ENCODE measurements around the gene NHS.
"Not testable (repeated sequence)": the region's sequence is repeated elsewhere in the genome, so short reads cannot be mapped to it uniquely, and the experiment has no call there.

The NHS gene

GRCh38 chrX:17405225-17405969 lies 30.4 kb downstream of the NHS start:
- no peak for DNase-seq (ENCODE audit: low read depth)

- no peak for DNase-seq (ENCODE audit: low read depth)
These were observed 34.7 kb downstream of the NHS start for GRCh38 chrX:17409566-17410290.

DNA sequence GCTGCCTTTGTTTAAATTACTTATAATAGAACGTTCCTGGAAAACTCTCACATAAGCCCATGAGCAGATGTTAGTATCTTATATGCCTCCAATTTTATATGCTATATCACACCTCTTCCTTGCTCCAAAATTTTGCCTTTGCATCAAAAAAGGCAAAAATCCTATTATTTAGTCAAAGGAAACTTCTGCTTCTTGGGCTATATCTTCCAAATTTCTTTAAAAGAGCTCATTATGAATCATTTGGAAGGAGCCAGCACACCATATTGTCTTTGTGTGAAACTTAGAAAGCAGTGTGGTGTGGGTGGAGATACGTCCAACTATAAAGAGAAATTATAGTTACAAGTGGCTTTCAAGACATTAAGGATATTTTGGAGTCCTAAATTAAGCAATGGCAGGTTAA lies 35.7 kb downstream of the NHS start:
- DNase-seq (ENCODE audit: low read depth) = no peak

DNA sequence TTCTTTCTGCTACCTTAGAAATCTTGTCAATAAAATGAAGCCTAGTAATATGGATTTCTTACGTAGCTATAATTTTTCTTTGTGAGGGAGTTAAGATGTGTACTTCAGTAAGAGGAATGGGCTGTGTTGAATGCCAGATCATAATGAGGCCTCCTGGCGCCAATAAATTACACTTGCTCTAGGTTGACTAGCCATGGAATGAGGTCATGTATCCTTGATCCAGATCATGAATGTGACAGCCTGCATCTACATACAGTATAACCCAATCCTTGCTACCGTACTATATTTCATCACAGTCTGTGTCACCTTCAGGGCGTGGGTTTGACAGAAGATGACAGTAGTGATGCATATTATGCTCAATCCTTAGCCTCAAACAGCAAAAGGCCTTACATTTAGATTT lies 36.2 kb downstream of the NHS start:
- DNase-seq (ENCODE audit: low read depth) = no peak

- no peak for DNase-seq (ENCODE audit: low read depth)
These were observed 37.7 kb downstream of the NHS start for GRCh38 chrX:17412692-17413091.

DNA sequence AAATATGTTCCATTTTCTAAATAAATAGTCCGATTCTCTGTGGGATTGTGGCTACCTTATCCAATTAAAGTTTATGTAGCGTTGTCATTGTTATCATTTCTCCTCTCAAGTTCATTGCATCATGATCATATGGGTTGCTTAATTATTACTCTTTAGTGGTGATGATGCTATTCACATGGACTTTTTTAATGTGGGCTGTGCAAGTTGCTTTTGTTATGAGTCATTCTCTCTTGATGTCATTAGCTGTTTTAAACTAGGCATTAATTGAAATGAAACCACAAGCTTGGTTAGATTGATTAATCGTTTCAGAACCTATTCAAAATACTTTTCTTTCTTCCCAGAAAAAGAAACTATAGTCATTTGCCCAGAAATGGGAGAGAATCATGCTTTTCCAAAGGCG lies 38.2 kb downstream of the NHS start:
- DNase-seq (ENCODE audit: low read depth) = no peak

DNA sequence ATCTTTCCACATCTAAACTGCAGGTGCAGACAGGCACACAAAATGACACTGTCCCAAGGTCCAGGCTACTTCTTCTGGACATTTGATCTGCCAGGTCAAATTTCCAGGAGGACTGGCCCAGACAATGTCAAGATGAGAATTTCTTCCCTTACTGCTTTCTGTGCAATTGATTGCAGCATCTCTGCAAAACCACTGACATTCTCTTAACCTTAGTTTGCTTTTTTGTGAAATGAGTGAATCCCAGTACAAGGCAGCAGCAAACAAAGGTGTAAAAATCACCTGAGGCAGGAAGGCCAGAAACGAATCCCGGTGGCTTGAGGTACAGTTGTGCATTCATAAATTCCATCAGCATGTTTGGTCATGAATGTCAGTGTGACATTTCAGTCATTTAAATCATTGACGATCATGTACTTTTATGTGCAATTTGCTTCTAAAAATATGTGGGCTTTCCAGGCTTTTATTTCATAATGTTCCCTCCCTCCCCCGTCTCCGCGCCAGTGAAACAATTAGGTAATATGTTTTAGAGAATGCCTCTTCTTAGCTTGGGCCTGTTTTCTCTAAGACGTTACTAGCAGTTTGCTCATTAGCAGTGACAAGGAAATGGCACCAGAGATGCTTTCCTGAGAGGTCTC lies 39.1 kb downstream of the NHS start:
- no peak for DNase-seq (ENCODE audit: low read depth)

GRCh38 chrX:17414839-17415238 lies 39.8 kb downstream of the NHS start:
- DNase-seq (ENCODE audit: low read depth) = no peak

DNA sequence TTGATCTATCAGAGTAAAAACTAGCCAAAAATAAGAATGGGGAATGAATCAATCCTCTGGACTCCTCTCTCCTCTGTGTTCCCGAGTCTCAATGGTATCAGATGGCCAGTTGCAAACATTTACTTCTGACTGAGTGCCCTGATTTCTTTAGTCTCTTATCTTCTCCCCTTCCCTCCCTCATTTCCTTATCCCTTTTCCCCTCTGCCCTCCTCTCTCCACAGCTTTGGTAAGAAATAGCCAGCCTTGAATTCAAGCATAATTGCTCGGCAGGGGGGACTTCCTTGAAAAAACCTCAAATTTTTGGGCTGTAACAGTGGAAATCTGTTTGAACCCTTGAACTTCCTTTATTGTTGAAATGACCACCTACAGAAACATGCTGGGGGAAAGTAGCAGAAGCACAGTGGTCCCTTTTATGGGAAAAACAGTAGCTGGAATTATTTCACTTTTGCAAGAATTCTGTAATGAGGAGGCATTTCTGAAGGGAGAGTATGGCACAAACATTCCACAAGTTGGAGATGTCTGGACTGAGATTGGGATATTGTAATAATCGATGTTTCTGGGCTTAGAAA lies 40.3 kb downstream of the NHS start:
- DNase-seq (ENCODE audit: low read depth) = no peak

DNA sequence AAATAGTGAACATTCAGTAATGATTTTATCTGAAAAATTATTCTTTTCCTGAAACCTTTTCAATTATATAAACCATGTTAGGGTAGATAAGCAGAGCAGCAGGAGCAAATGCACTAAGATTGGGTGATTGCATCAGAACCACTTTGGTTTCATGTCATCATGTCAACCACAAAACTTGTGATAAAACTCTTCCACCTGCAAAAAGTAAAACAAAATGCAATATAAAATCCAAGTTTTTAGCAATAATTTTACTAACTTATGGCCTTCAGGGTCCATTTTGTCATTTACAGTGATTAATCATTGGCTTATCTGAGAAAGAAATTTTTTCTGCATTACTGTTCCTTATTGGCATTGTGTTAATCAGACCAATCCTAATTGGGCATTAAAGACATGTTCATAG lies 42.4 kb downstream of the NHS start:
- no peak for DNase-seq (ENCODE audit: low read depth)

GRCh38 chrX:17425136-17425535 lies 50.1 kb downstream of the NHS start:
- DNase-seq (ENCODE audit: low read depth) = no peak

- no peak for DNase-seq (ENCODE audit: low read depth)
These were observed 50.6 kb downstream of the NHS start for GRCh38 chrX:17425551-17425950.

GRCh38 chrX:17431171-17431570 lies 56.2 kb downstream of the NHS start:
- DNase-seq (ENCODE audit: low read depth) = no peak

- DNase-seq (ENCODE audit: low read depth) = no peak
These were observed 57.2 kb downstream of the NHS start for GRCh38 chrX:17432158-17432557.

- DNase-seq (ENCODE audit: low read depth) = no peak
These were observed 59.0 kb downstream of the NHS start for GRCh38 chrX:17433965-17434364.

DNA sequence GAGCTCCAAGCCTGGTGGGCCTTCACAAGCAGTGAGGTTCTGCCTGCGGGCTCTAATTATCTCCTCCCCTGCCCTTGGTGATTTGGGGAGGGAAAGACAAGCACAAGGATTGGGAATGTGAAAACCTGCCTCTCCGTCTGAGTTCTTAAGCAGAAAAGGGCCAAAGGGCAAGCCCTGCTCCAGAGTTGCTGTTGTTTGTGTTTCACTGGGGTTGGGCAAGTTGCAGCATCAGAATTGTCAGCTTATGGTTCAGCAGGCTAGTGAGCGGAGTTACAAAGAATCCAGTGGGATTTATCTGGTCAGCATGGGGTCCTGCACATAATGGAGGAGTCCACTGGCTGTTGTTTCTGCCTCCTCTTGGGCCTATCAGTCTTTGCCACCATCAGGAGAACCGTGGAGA lies 60.5 kb downstream of the NHS start:
- DNase-seq (ENCODE audit: low read depth) = no peak

GRCh38 chrX:17438221-17438620 lies 63.2 kb downstream of the NHS start:
- DNase-seq (ENCODE audit: low read depth) = no peak

GRCh38 chrX:17440258-17440657 lies 65.3 kb downstream of the NHS start:
- no peak for DNase-seq (ENCODE audit: low read depth)

GRCh38 chrX:17440836-17441235 lies 65.8 kb downstream of the NHS start:
- DNase-seq (ENCODE audit: low read depth) = no peak

DNA sequence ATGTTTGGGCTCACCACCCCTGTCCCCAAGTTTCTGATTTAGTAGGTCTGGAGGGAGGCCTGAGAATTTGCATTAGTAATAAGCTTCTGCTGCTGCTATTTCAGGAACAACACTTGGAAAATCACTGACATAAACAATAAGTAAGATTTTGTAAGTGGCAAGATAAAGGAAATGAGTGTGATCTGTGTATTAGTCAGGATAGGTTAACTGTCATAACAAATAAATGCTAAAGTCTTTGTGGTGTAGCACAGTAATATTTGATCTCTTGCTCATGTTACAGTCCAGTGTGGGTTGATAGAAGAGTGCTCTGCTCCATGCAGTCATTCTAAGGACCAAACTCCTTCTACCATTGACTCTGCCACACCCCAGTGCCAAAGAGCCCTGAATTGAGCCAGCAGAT lies 67.0 kb downstream of the NHS start:
- DNase-seq (ENCODE audit: low read depth) = no peak

DNA sequence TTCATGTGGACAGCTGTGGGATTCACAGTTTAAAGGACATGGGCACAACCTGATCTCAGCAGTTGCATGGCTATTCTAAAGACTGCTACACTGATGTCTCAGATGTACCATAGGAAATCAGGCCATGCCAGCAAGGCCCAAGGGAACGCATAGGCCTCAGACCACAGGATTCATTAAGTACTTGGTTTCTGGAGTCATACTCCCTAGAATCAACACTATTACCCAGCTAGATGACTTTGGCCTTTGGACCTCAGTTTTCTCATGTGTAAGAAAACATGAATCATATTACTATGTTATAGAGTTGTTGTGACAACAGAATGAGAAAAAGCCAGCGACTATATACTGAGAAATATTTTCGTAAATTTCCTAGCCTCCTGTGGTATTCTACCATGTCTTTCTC lies 67.9 kb downstream of the NHS start:
- DNase-seq (ENCODE audit: low read depth) = no peak

GRCh38 chrX:17443556-17443955 lies 68.6 kb downstream of the NHS start:
- no peak for DNase-seq (ENCODE audit: low read depth)

GRCh38 chrX:17446269-17446668 lies 71.3 kb downstream of the NHS start:
- DNase-seq (ENCODE audit: low read depth) = not testable (repeated sequence)

All from CMK (cell line).